GM21576 (cell line): Measurements from ENCODE around the gene PHF11.
"Not testable (repeated sequence)": the region's sequence is repeated elsewhere in the genome, so short reads cannot be mapped to it uniquely, and the experiment has no call there.

Experiments used
- ATAC-seq: cut with Tn5 transposase; IDR thresholded peaks from one replicate; pipeline ENCODE4 v1.9.1; 2021; ENCODE audit warnings: mild to moderate bottlenecking, moderate library complexity; ENCODE audit not compliant: unreplicated experiment

The PHF11 gene

GRCh38 chr13:49543656-49544055 is 47.9 kb downstream of the PHF11 start:
- no peak for ATAC-seq

DNA sequence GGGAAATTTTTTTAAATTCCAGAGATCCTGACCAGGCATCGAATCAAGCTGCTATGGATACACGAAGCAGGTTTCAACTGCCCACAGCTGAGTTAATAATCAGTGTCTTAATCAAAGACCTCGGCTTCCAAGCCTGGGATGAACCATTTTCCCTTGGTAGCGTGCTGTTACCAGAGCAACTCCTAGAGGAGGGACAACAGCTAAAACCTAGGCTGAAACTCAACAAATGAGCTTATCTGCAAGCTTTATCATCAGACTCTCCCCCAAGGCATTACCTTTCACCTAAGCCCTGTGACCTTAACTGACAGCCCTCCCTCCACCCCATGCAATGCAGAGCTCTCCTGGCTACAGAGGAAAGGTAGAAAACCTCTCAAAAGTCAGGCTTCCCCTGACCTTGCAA is 49.9 kb downstream of the PHF11 start:
- ATAC-seq, result no peak

GRCh38 chr13:49546561-49546960 is 50.8 kb downstream of the PHF11 start:
- ATAC-seq, result no peak

DNA sequence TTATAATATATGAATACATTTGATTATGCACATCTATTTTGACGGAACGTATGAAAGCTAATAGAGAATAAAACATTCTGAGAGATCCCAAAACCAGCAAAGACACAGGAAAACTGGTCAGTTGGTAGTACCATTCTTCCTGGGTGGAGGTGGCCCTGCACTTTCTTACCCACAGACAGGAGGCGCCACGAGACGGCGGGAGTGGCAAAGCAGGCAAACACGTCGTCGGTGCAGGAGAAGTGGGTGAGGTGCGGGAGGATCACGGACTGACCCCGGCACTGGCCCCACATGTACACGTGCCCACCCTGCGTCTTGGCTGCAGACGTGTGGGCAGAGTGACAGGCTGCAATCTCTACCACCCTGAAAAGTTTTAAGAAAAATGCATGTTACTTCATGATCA is 53.5 kb downstream of the PHF11 start:
- no peak for ATAC-seq

GRCh38 chr13:49550942-49551644 is 55.3 kb downstream of the PHF11 start:
- no peak for ATAC-seq

- no peak for ATAC-seq
Observed at GRCh38 chr13:49553888-49554287, 58.1 kb downstream of the PHF11 start.

- no peak for ATAC-seq
Observed at GRCh38 chr13:49554387-49554786, 58.6 kb downstream of the PHF11 start.

GRCh38 chr13:49559006-49559405 is 63.3 kb downstream of the PHF11 start:
- ATAC-seq, result no peak

DNA sequence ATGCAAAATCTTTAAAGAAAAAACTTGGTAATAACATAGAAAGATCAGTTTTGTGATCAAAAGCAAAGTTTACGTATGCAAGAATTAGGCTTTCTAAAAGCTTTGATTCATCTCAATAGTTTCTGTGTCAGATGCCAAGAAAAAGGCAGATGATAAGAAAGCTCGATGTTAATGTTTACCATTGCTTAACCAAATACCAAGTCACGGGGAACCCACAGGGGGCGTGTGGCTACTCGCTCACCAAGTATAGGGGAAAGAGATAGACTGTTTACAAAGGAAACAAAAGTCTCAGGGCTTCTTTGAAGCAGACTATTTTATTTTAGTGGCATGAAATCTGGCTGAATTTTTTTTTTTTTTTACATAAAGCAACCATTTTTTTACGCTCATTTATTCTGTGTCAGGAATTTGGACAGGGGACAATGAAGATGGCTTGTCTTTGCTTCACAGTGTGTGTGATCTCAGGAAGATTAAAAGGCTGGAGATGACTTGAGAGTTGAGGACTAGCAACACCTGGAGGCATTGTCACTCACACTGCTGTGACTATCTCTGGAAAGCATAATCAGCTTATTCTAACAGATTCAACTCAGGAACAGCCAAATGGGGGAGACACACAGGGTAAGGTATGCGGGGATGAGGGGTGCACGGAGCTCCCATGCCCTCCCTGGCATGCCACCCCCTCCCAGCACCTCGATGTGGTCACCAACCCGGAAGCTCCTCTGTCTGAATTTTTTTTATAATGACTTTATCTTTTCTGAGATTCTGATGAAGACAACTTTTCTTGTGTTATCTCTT is 64.7 kb downstream of the PHF11 start:
- no peak for ATAC-seq

DNA sequence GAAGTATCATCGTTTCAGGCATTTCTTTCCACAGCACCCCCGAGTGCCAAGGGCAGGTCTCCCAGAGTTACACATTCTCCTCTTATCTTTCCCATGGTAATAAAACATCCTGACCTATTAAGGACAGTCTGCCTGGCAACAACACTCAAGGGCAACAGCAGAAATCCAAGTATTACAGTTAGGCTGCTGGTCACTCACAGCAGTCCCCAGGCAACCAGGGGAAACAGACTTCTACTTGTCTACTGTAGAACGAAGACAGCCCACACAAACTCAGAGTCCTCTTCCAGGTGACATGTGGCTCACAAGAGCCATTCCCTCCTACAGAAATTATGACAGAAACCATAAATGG is 65.3 kb downstream of the PHF11 start:
- ATAC-seq, result no peak

GRCh38 chr13:49563516-49563915 is 67.8 kb downstream of the PHF11 start:
- ATAC-seq, result no peak

DNA sequence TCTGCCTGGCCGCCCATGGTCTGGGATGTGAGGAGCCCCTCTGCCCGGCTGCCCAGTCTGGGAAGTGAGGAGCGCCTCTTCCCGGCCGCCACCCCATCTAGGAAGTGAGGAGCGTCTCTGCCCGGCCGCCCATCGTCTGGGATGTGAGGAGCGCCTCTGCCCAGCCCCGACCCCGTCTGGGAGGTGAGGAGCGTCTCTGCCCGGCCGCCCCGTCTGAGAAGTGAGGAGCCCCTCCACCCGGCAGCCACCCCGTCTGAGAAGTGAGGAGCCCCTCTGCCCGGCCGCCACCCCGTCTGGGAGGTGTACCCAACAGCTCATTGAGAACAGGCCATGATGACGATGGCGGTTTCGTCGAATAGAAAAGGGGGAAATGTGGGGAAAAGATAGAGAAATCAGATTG is 69.7 kb downstream of the PHF11 start:
- ATAC-seq, result not testable (repeated sequence)

GRCh38 chr13:49566461-49566860 is 70.7 kb downstream of the PHF11 start:
- no peak for ATAC-seq

DNA sequence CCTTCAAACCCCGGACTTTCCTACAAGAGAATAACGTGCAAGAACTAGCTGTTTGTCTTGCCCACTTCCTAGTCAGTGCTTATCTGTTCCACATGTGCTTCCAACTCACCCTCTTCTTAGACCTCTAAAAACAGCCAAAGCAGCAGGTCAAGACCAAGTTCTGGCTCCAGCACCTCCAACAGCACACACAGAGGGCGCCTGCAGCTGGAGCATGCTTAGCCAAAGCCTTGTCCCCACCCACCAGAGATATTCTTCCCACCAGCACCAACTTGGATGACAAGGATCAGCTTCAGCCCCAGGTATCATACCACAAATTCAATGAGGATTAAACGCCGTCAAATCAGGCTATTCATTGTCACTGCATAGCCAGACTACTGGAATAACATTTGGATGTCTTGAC is 71.7 kb downstream of the PHF11 start:
- no peak for ATAC-seq

DNA sequence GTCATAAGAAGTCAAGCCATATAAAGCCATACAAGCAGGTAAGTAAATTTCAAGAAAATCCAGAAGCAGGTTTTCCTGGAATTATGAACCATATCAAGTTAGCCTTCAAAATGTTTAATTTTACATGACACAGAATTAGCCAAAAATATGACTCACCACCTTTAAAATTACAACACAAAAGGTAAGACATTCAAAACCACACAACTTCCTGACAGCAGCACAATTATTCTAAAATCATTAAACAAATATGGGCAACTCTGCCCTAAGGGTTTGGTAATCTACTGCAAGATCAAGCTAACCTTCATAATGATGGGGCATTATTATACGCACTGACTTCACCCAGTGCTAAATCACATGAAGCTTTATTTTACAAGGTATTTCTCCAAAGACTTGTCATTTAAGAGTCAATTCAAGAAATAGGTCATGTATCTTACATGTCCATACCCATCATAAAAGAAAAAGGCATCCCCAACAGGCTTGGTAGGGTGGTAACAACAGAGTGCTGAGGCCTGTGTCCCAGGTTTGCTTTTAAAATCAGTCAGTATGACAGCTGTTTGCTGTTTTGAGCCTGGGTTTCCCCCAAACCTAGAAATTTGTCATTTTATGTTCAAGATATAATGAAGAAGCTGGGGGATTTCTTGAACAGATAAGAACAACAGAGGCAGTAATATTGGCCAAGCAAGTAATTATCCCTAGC is 74.4 kb downstream of the PHF11 start:
- ATAC-seq, result no peak

DNA sequence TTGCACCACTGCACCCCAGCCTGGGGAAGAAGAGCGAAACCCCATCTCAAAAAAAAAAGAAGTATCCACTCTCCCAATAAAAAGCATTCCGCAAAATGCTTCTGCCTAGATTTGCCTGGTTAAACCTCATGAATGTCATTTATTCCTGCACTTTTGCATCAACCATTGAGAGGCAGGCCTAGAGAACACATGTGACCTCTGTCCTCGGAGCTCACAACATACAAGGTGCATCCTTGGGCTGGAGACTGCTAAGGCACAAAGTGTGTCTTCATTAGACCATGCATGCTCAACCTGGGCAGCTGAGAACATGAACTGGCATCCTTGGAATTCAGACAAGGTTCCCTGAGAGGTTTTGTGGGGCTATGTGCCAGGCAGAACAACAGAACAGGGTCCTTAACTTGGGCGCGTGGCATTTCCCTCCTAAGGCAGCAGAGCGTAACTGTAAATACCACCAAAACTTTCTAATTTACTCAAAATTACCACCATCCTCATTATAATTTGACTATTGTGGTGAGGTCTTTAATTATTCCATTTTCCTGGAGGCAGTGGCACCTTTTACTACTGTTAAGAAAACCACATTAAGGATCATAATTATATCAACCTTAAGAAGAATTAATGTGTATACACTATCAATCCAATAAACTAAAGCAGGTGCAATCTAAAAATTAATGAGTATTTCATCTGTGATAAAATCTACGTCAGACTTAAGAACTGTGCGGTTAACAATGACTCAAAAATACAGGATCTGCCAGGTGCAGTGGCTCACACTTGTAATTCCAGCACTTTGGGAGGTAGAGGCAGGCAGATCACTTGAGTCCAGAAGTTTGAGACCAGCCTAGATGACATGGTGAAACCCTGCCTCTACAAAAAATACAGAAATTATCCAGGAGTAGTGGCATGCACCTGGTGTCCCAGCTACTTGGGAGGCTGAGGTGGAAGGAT is 75.8 kb downstream of the PHF11 start:
- no peak for ATAC-seq
